Daoy (cell line): ENCODE results near the gene PTPRJ. TPM values are rescaled to one million over a fixed set of nuclear protein-coding genes. Genes with fewer than 3 reads are reported as not detected.
"Not testable (repeated sequence)": the region's sequence is repeated elsewhere in the genome, so short reads cannot be mapped to it uniquely, and the experiment has no call there.

Source experiments
- DNase-seq: peaks from one replicate; pipeline ENCODE4 v3.0.0-alpha.2; 2015; ENCODE audit warnings: low read depth
- total RNA-seq: library from RNA; depleted of rRNA; stranded (reverse); fragments of >200 nt; shearing (Covaris generic); gene quantifications from 2 replicates; pipeline ENCODE4 v1.2.3, GENCODE V29; 2014; rRNA removed

Gene PTPRJ
- 17.0 and 17.6 TPM in 2 replicates for total RNA-seq

- DNase-seq: peak; percentile 70
Measured at GRCh38 chr11:47980088-47980906, at the start of gene PTPRJ. Gene PTPRJ, plus strand, starts transcription at chr11:47980559. Its CDS starts 354 bp downstream, at chr11:47980913.

GRCh38 chr11:47932544-47932943, 47.8 kb upstream of the PTPRJ start:
- DNase-seq: no peak

GRCh38 chr11:47933797-47934196, 46.6 kb upstream of the PTPRJ start:
- DNase-seq: not testable (repeated sequence)

- DNase-seq: no peak
Measured at GRCh38 chr11:47938791-47939560, 41.4 kb upstream of the PTPRJ start.

- no peak for DNase-seq
Measured at GRCh38 chr11:47940904-47941649, 39.3 kb upstream of the PTPRJ start.

GRCh38 chr11:47941907-47942558, 38.3 kb upstream of the PTPRJ start:
- DNase-seq: no peak

- peak; percentile 21 for DNase-seq
Measured at GRCh38 chr11:47943721-47944586, 36.4 kb upstream of the PTPRJ start.

- no peak for DNase-seq
Measured at GRCh38 chr11:47944632-47945031, 35.7 kb upstream of the PTPRJ start.

- peak; percentile 98 for DNase-seq
Measured at GRCh38 chr11:47946682-47947559, 33.4 kb upstream of the PTPRJ start.

- DNase-seq: peak; percentile 65
Measured at GRCh38 chr11:47948137-47948536, 32.2 kb upstream of the PTPRJ start.

GRCh38 chr11:47949001-47949675, 31.2 kb upstream of the PTPRJ start:
- DNase-seq: not testable (repeated sequence)

GRCh38 chr11:47950396-47950795, 30.0 kb upstream of the PTPRJ start:
- peak; percentile 61 for DNase-seq

- DNase-seq: not testable (repeated sequence)
Measured at GRCh38 chr11:47951504-47951903, 28.9 kb upstream of the PTPRJ start.

- no peak for DNase-seq
Measured at GRCh38 chr11:47955061-47955755, 25.2 kb upstream of the PTPRJ start.

- DNase-seq: no peak
Measured at GRCh38 chr11:47960015-47960414, 20.3 kb upstream of the PTPRJ start.

GRCh38 chr11:47961383-47961782, 19.0 kb upstream of the PTPRJ start:
- DNase-seq: peak; percentile 45

- no peak for DNase-seq
Measured at GRCh38 chr11:47964546-47964945, 15.8 kb upstream of the PTPRJ start.
